Neural progenitor cell (in vitro differentiated cells): ENCODE measurements around the gene CDV3. TPM values are rescaled to one million over a fixed set of nuclear protein-coding genes. Genes with fewer than 3 reads are reported as not detected.
"Not testable (repeated sequence)": the region's sequence is repeated elsewhere in the genome, so short reads cannot be mapped to it uniquely, and the experiment has no call there.

Source experiments
- DNase-seq: peaks from one replicate; pipeline ENCODE4 v3.0.0-alpha.2; 2016; ENCODE audit warnings: low spot score
- H2AFZ ChIP-seq: fragments of 200-600 bp; sonication (generic); replicated peaks from 2 replicates; pipeline ENCODE4 v1.6.1; 2016; ENCODE audit warnings: antibody characterized with exemption
- H3F3A ChIP-seq: fragments of 200-600 bp; sonication (generic); 2 replicates; pipeline ENCODE4 v1.6.1; 2016; ENCODE audit warnings: antibody characterized with exemption, low read depth
- H3K27ac ChIP-seq: fragments of 200-600 bp; sonication (generic); 2 replicates; pipeline ENCODE4 v1.5.1; 2016; ENCODE audit warnings: mild to moderate bottlenecking
- H3K27me3 ChIP-seq: fragments of 200-600 bp; sonication (generic); 2 replicates; pipeline ENCODE4 v1.6.1; 2016; ENCODE audit warnings: mild to moderate bottlenecking, moderate library complexity
- H3K36me3 ChIP-seq: fragments of 200-600 bp; sonication (generic); 2 replicates; pipeline ENCODE4 v1.5.1; 2016
- H3K4me1 ChIP-seq: fragments of 200-600 bp; sonication (generic); 2 replicates; pipeline ENCODE4 v1.6.1; 2016; ENCODE audit warnings: mixed run types
- H3K4me2 ChIP-seq: fragments of 200-600 bp; sonication (generic); 2 replicates; pipeline ENCODE4 v1.6.1; 2016
- H3K4me3 ChIP-seq: fragments of 200-600 bp; sonication (generic); 2 replicates; pipeline ENCODE4 v1.5.1; 2016
- H3K79me2 ChIP-seq: fragments of 200-600 bp; sonication (generic); 2 replicates; pipeline ENCODE4 v1.6.1; 2016; ENCODE audit warnings: low read depth
- H3K9ac ChIP-seq: fragments of 200-600 bp; sonication (generic); 2 replicates; pipeline ENCODE4 v1.6.1; 2016
- H3K9me3 ChIP-seq: fragments of 200-600 bp; sonication (generic); 2 replicates; pipeline ENCODE4 v1.5.1; 2016; ENCODE audit warnings: low read depth
- H4K20me1 ChIP-seq: fragments of 200-600 bp; sonication (generic); 2 replicates; pipeline ENCODE4 v1.6.1; 2016; ENCODE audit warnings: low read depth
- H3K27ac Mint-ChIP-seq: 3 replicates; pipeline ENCODE4 v1.8.0; 2021; ENCODE audit warnings: mixed read lengths
- H3K27me3 Mint-ChIP-seq: 2 replicates; pipeline ENCODE4 v1.8.0; 2022; ENCODE audit warnings: low read depth, mild to moderate bottlenecking, inconsistent platforms, moderate library complexity, mixed read lengths; ENCODE audit not compliant: insufficient read depth
- H3K36me3 Mint-ChIP-seq: 3 replicates; pipeline ENCODE4 v1.8.0; 2021; ENCODE audit warnings: mixed read lengths
- H3K4me1 Mint-ChIP-seq: 3 replicates; pipeline ENCODE4 v1.8.0; 2021; ENCODE audit warnings: mixed read lengths
- H3K4me3 Mint-ChIP-seq: 3 replicates; pipeline ENCODE4 v1.8.0; 2021; ENCODE audit warnings: mild to moderate bottlenecking, moderate library complexity, mixed read lengths
- H3K9me3 Mint-ChIP-seq: 3 replicates; pipeline ENCODE4 v1.8.0; 2020; ENCODE audit warnings: mixed read lengths
- CTCF ChIP-seq: fragments of 200-600 bp; sonication (generic); IDR thresholded peaks from 2 replicates; pipeline ENCODE4 v1.5.1; 2017; ENCODE audit warnings: antibody characterized with exemption, mild to moderate bottlenecking
- EZH2 ChIP-seq: fragments of 200-600 bp; sonication (generic); IDR thresholded peaks from 2 replicates; pipeline ENCODE4 v1.6.1; 2017; ENCODE audit warnings: antibody characterized with exemption, mild to moderate bottlenecking, moderate library complexity
- EZH2phosphoT487 ChIP-seq: fragments of 200-600 bp; sonication (generic); IDR thresholded peaks from 2 replicates; pipeline ENCODE4 v1.6.1; 2017; ENCODE audit warnings: antibody characterized with exemption
- total RNA-seq: library from RNA; depleted of rRNA; stranded (reverse); fragments of >200 nt; gene quantifications from 2 replicates; pipeline ENCODE4 v1.2.3, GENCODE V29; 2015; ENCODE audit warnings: low replicate concordance

CDV3 gene
- total RNA-seq, 1 donor from 2014 or later, result 272 TPM

- H3K9me3 Mint-ChIP-seq, result peaks cover 3% of the 10 kb centered on the region
- H3K36me3 Mint-ChIP-seq, result no peaks in the 10 kb centered on the region
- DNase-seq, result no peak
- H3K27me3 ChIP-seq, result no peaks in the 10 kb centered on the region
- H3K36me3 ChIP-seq, result no peaks in the 10 kb centered on the region
- H3F3A ChIP-seq, result no peaks in the 10 kb centered on the region
- no peak overlapping the region for H2AFZ ChIP-seq
- no peak overlapping the region for H3K27ac ChIP-seq
- H4K20me1 ChIP-seq, result no peaks in the 10 kb centered on the region
- TF ChIP-seq CTCF, result no peak
- TF ChIP-seq EZH2, result no peak
- no peak for TF ChIP-seq EZH2phosphoT487
- no peak overlapping the region for H3K4me3 Mint-ChIP-seq
- no peaks in the 10 kb centered on the region for H3K4me1 ChIP-seq
- H3K9me3 ChIP-seq, result no peaks in the 10 kb centered on the region
- no peak overlapping the region for H3K9ac ChIP-seq
- H3K4me1 Mint-ChIP-seq, result no peaks in the 10 kb centered on the region
- no peak overlapping the region for H3K4me2 ChIP-seq
- H3K4me3 ChIP-seq, result no peak overlapping the region
- no peaks in the 10 kb centered on the region for H3K27me3 Mint-ChIP-seq
- H3K79me2 ChIP-seq, result no peaks in the 10 kb centered on the region
- H3K27ac Mint-ChIP-seq, result no peak overlapping the region
Measured at GRCh38 chr3:133535971-133536881, 37.3 kb upstream of the CDV3 start.

GRCh38 chr3:133537131-133537530, 36.4 kb upstream of the CDV3 start:
- H3K27me3 Mint-ChIP-seq, H3K4me2 ChIP-seq, H3K9me3 Mint-ChIP-seq, DNase-seq, H4K20me1 ChIP-seq, H3K4me1 ChIP-seq, H3K4me1 Mint-ChIP-seq, H3K79me2 ChIP-seq, H3K4me3 ChIP-seq, H3F3A ChIP-seq, H3K27ac Mint-ChIP-seq, H3K9me3 ChIP-seq, H3K36me3 Mint-ChIP-seq, H3K36me3 ChIP-seq, H3K27me3 ChIP-seq, H3K9ac ChIP-seq, H2AFZ ChIP-seq, H3K27ac ChIP-seq, H3K4me3 Mint-ChIP-seq: not testable (repeated sequence)

GRCh38 chr3:133538154-133538553, 35.3 kb upstream of the CDV3 start:
- Mint-ChIP-seq H3K4me1 (no peaks in the 10 kb centered on the region), H3K9me3 (peaks cover 3% of the 10 kb centered on the region), H3K36me3 (no peaks in the 10 kb centered on the region), H3K27me3 (no peaks in the 10 kb centered on the region), H3K27ac (no peak overlapping the region), H3K4me3 (no peak overlapping the region)
- Histone ChIP-seq H3K27ac (no peak overlapping the region), H3F3A (no peaks in the 10 kb centered on the region), H3K27me3 (no peaks in the 10 kb centered on the region), H3K4me3 (no peak overlapping the region), H3K4me1 (no peaks in the 10 kb centered on the region), H2AFZ (no peak overlapping the region), H3K9ac (no peak overlapping the region), H3K36me3 (no peaks in the 10 kb centered on the region), H3K9me3 (no peaks in the 10 kb centered on the region), H3K79me2 (no peaks in the 10 kb centered on the region), H3K4me2 (no peak overlapping the region), H4K20me1 (no peaks in the 10 kb centered on the region)
- TF ChIP-seq CTCF, result no peak
- no peak for TF ChIP-seq EZH2phosphoT487
- no peak for TF ChIP-seq EZH2
- DNase-seq, result no peak

GRCh38 chr3:133540896-133541674, 32.4 kb upstream of the CDV3 start:
- Histone ChIP-seq H3K4me1 (no peaks in the 10 kb centered on the region), H3K36me3 (no peaks in the 10 kb centered on the region), H3K4me2 (no peak overlapping the region), H3K9me3 (no peaks in the 10 kb centered on the region), H4K20me1 (no peaks in the 10 kb centered on the region), H3K27ac (no peak overlapping the region), H3K79me2 (no peaks in the 10 kb centered on the region), H3K4me3 (no peak overlapping the region), H2AFZ (no peak overlapping the region), H3F3A (no peaks in the 10 kb centered on the region), H3K9ac (no peak overlapping the region), H3K27me3 (no peaks in the 10 kb centered on the region)
- TF ChIP-seq EZH2phosphoT487 (no peak), CTCF (no peak), EZH2 (no peak)
- DNase-seq, result no peak
- Mint-ChIP-seq H3K4me1 (no peaks in the 10 kb centered on the region), H3K36me3 (no peaks in the 10 kb centered on the region), H3K4me3 (no peak overlapping the region), H3K9me3 (peaks cover 3% of the 10 kb centered on the region), H3K27ac (no peak overlapping the region), H3K27me3 (no peaks in the 10 kb centered on the region)
